ENCODE measurements around the gene RBMS1.

Gene RBMS1

DNA sequence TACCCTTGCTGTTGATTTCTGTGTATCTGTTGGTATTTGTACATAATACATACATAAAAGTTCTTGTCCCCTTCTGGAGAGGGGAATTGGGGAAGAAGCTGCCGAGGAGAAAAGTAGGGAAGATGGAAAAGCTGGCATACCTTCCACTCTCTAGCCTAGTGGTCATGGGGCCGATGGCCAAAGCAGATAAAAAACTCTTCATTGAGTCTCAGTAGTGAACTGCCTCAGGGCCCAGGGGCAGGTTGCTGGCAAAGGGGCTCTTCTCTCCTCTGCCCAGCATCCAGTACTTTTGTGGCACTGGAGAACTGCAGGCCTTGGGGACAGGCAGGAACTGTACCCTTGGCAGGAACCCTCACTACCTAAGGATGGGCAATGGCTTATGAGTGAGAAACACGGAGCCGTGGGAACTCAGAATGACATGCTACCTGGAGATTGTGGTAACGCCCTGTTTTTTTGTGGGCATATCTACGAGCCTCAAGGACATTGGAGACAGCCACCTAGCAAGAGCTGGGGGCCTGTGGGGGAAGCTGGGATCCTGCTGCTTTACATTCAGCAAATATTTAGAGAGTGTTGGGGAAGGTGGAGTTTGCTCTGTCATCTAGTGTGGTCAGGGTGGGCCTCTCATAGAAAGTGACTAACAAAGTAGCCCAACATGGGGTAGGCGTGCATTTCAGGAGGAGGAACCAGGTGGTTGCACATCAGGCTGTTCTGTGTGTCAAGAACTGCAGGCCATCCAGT lies 270.9 kb downstream of the RBMS1 start:
- Histone ChIP-seq H3K27ac (ENCODE audit: low read length) (no peak overlapping the region), H3K4me3 (ENCODE audit: low read length in 2 of 2) (no peak overlapping the region), H3K4me1 (ENCODE audit: control insufficient read depth, insufficient read depth, low read length) (peaks cover 22% of the 10 kb centered on the region), H3K27me3 (ENCODE audit: control insufficient read depth in 1 of 2, insufficient read depth in 2 of 2, low read length in 2 of 2) (no peaks in the 10 kb centered on the region), H3K9ac (ENCODE audit: low read length in 2 of 2) (no peak overlapping the region), H3K9me3 (ENCODE audit: control insufficient read depth in 2 of 2, low read length in 2 of 2) (no peaks in the 10 kb centered on the region), H3K36me3 (ENCODE audit: control insufficient read depth in 2 of 2, insufficient read depth in 2 of 2, low read length in 2 of 2) (no peaks in the 10 kb centered on the region)
